Neural cell (in vitro differentiated cells): ENCODE results near the gene KRT35.

Experiments
- CTCF ChIP-seq: fragments of 450-650 bp; IDR thresholded peaks from 2 replicates; pipeline ENCODE4 v1.5.1; 2014; ENCODE audit warnings: antibody characterized with exemption, mild to moderate bottlenecking, moderate library complexity; ENCODE audit not compliant: poor library complexity, severe bottlenecking
- EP300 ChIP-seq: fragments of 450-650 bp; conservative IDR thresholded peaks from 2 replicates; pipeline ENCODE4 v1.6.1; 2014; ENCODE audit warnings: antibody characterized with exemption, mild to moderate bottlenecking, moderate library complexity; ENCODE audit not compliant: poor library complexity, severe bottlenecking
- EZH2 ChIP-seq: fragments of 200-600, 300-800 bp; shearing (Covaris generic), sonication (generic); IDR thresholded peaks from 2 replicates; pipeline ENCODE4 v1.6.1; 2014; ENCODE audit warnings: antibody characterized with exemption, low read length, borderline replicate concordance, mild to moderate bottlenecking; ENCODE audit not compliant: insufficient read depth, poor library complexity, severe bottlenecking
- POLR2AphosphoS5 ChIP-seq: IDR thresholded peaks from 2 replicates; pipeline ENCODE4 v1.6.1; 2012

- TF ChIP-seq POLR2AphosphoS5 = no peak
- no peak for TF ChIP-seq EP300
- TF ChIP-seq EZH2 = no peak
- no peak for TF ChIP-seq CTCF
These were observed 18.8 kb upstream of the KRT35 start for GRCh38 chr17:41499714-41500113.
